HepG2 (cell line): ENCODE data around the gene OPTN. TPM values are rescaled to one million over a fixed set of nuclear protein-coding genes. Genes with fewer than 3 reads are reported as not detected.

Experiments used
- ATAC-seq: fragments of 200-7000 bp; cut with Tn5 transposase; 3 replicates; pipeline ENCODE4 v1.9.1; 2020; ENCODE audit warnings: mild to moderate bottlenecking, moderate library complexity
- BruUV-seq: library from RNA; stranded (reverse); fragments of 400-500 nt; replicated peaks from 2 replicates; lab custom pipeline; 2021; lab: Mats Ljungman, UMichigan
- CTCF ChIA-PET: fragments of 300-600 bp; formaldehyde crosslinking; extraction: SDS; loops from one replicate; lab custom pipeline; 2021; ENCODE audit warnings: low total read pairs, inconsistent platforms, low intra/inter-chr PET ratio; lab: Yijun Ruan, JAX
- POLR2A ChIA-PET: fragments of 350-600 bp; sonication (Branson Sonifier 250); formaldehyde crosslinking; loops from one replicate; lab custom pipeline; 2020; ENCODE audit warnings: antibody characterized with exemption, inconsistent platforms; lab: Yijun Ruan, JAX
- DNase-seq: peaks from one replicate; pipeline ENCODE4 v3.0.0-alpha.2; 2015; ENCODE audit warnings: low spot score
- FAIRE-seq: peaks from 3 replicates; lab custom pipeline; 2011; peaks lifted over from hg19 to GRCh38; lab: Jason Lieb, UNC
- H2AFZ ChIP-seq: one replicate; pipeline ENCODE4 v1.6.1; 2011; ENCODE audit warnings: low read length, inconsistent platforms
- H3K27ac ChIP-seq: fragments of 300-600 bp; 3 replicates; pipeline ENCODE4 v1.8.0; 2011; ENCODE audit warnings: mixed run types, mild to moderate bottlenecking, mixed read lengths, low read length, inconsistent platforms; ENCODE audit not compliant: insufficient read depth; ENCODE audit errors: extremely low read length
- H3K27me3 ChIP-seq, 2 experiments: fragments of 200-600 bp in 1 of 2; 2 replicates in 1 of 2; 3 replicates in 1 of 2; pipeline versions ENCODE4 v1.6.0 to v1.8.0; 2011; ENCODE audit warnings: low read length in 2 of 2, mild to moderate bottlenecking in 2 of 2, moderate library complexity in 2 of 2, inconsistent platforms in 1 of 2; ENCODE audit not compliant: insufficient read depth in 2 of 2, control insufficient read depth in 1 of 2
- H3K36me3 ChIP-seq, 2 experiments: fragments of 200-600 bp in 1 of 2; replicated peaks in 1 of 2; 2 replicates in 1 of 2; 3 replicates in 1 of 2; pipeline versions ENCODE4 v1.5.1 to v1.8.0; 2011; ENCODE audit warnings: low read length in 2 of 2, inconsistent platforms in 1 of 2; ENCODE audit not compliant: insufficient read depth in 2 of 2, control insufficient read depth in 1 of 2
- H3K4me1 ChIP-seq: 2 replicates; pipeline ENCODE4 v1.5.1; 2012; ENCODE audit warnings: low read length, inconsistent platforms; ENCODE audit not compliant: insufficient read depth
- H3K4me2 ChIP-seq: 2 replicates; pipeline ENCODE4 v1.6.0; 2011; ENCODE audit warnings: low read depth, low read length, inconsistent platforms
- H3K4me3 ChIP-seq, 3 experiments: fragments of 200-600 bp in 1 of 3; sonication (generic), shearing (Covaris generic) in 1 of 3; replicated peaks in 1 of 3; 2 replicates each; pipeline ENCODE4 v1.5.1; 2011 to 2016; ENCODE audit warnings: low read length in 3 of 3, inconsistent platforms in 2 of 3, low read depth in 2 of 3, mild to moderate bottlenecking in 2 of 3, control low read depth in 1 of 3, mixed read lengths in 1 of 3; ENCODE audit not compliant: insufficient read depth in 1 of 3
- H3K79me2 ChIP-seq: one replicate; pipeline ENCODE4 v1.6.1; 2011; ENCODE audit warnings: low read length, inconsistent platforms; ENCODE audit not compliant: insufficient read depth
- H3K9ac ChIP-seq: 2 replicates; pipeline ENCODE4 v1.6.0; 2011; ENCODE audit warnings: mild to moderate bottlenecking, low read depth, low read length, inconsistent platforms; ENCODE audit not compliant: insufficient read depth
- H3K9me3 ChIP-seq: 2 replicates; pipeline ENCODE4 v1.5.1; 2012; ENCODE audit warnings: mild to moderate bottlenecking, low read length
- H4K20me1 ChIP-seq: 2 replicates; pipeline ENCODE4 v1.6.0; 2011; ENCODE audit warnings: inconsistent platforms, mild to moderate bottlenecking, low read length, moderate library complexity; ENCODE audit not compliant: insufficient read depth
- ATF4 ChIP-seq, 2 experiments: fragments of 450-650 bp in 1 of 2; sonication (generic) in 1 of 2; formaldehyde crosslinking; IDR thresholded peaks; 2 replicates each; pipeline versions ENCODE4 v1.5.0 to v1.8.0; 2020 to 2022; ENCODE audit warnings: mild to moderate bottlenecking in 1 of 2, missing genetic modification reagents in 1 of 2
- CBFB ChIP-seq: sonication (generic); formaldehyde crosslinking; IDR thresholded peaks from 2 replicates; pipeline ENCODE4 v1.4.0; 2020; ENCODE audit warnings: missing genetic modification reagents
- GFI1 ChIP-seq: sonication (generic); formaldehyde crosslinking; IDR thresholded peaks from 2 replicates; pipeline ENCODE4 v1.5.0; 2020; ENCODE audit warnings: missing genetic modification reagents, mild to moderate bottlenecking, borderline replicate concordance
- HMGXB3 ChIP-seq: sonication (generic); formaldehyde crosslinking; IDR thresholded peaks from 2 replicates; pipeline ENCODE4 v1.4.0; 2020; ENCODE audit warnings: missing genetic modification reagents, borderline replicate concordance
- NONO ChIP-seq, 2 experiments: fragments of 450-650 bp in 1 of 2; sonication (generic) in 1 of 2; formaldehyde crosslinking in 1 of 2; IDR thresholded peaks in 1 of 2; conservative IDR thresholded peaks in 1 of 2; 2 replicates each; pipeline versions ENCODE4 v1.6.1 to v1.8.0; 2017 to 2022; ENCODE audit warnings: mild to moderate bottlenecking in 1 of 2, missing genetic modification reagents in 1 of 2, moderate library complexity in 1 of 2
- ZBTB7A ChIP-seq: sonication (generic); formaldehyde crosslinking; IDR thresholded peaks from 2 replicates; pipeline ENCODE4 v1.8.0; 2022; ENCODE audit warnings: mild to moderate bottlenecking, missing genetic modification reagents
- ZNF33A ChIP-seq: sonication (generic); formaldehyde crosslinking; IDR thresholded peaks from 2 replicates; pipeline ENCODE4 v1.5.1; 2020; ENCODE audit warnings: missing genetic modification reagents, mild to moderate bottlenecking, moderate library complexity, borderline replicate concordance
- ZNF382 ChIP-seq: sonication (generic); formaldehyde crosslinking; IDR thresholded peaks from 2 replicates; pipeline ENCODE4 v1.5.0; 2020; ENCODE audit warnings: missing genetic modification reagents, mild to moderate bottlenecking, borderline replicate concordance
- ZNF446 ChIP-seq: sonication (generic); formaldehyde crosslinking; IDR thresholded peaks from 2 replicates; pipeline ENCODE4 v1.5.0; 2020; ENCODE audit warnings: mild to moderate bottlenecking, missing genetic modification reagents
- ZNF501 ChIP-seq: sonication (generic); formaldehyde crosslinking; IDR thresholded peaks from 2 replicates; pipeline ENCODE4 v1.5.1; 2020; ENCODE audit warnings: mild to moderate bottlenecking, moderate library complexity, missing genetic modification reagents
- ZNF646 ChIP-seq: sonication (generic); formaldehyde crosslinking; IDR thresholded peaks from 2 replicates; pipeline ENCODE4 v1.9.0; 2021; ENCODE audit warnings: mild to moderate bottlenecking, missing genetic modification reagents
- WGBS: methylation state at CpG from one replicate; pipeline ENCODE4 v1.1.6; 2017; ENCODE audit warnings: low lambda C conversion rate; 5-methylcytosine and 5-hydroxymethylcytosine counted together
- in situ Hi-C: cut with HindIII; loops from 2 replicates; pipeline ENCODE4 v1.10.0; 2017; ENCODE audit warnings: low pct_unique_long_range_greater_than_20kb; ENCODE audit not compliant: extremely low pct_ligation_motif_present
- intact Hi-C: fragments of 100-400 bp; cut with micrococcal nuclease; formaldehyde crosslinking; loops from one replicate; pipeline ENCODE4 v1.10.0; 2022; ENCODE audit not compliant: unreplicated experiment
- polyA plus RNA-seq, 8 experiments: library from polyadenylated mRNA; depleted of rRNA in 3 of 8; stranded (reverse) in 7 of 8; unstranded in 1 of 8; fragments of >200 nt; fragmentation: Illumina TruSeq in 4 of 8; extraction: Trizol in 4 of 8; gene quantifications; 2 replicates each; pipeline versions ENCODE4 v1.2.1 to v1.2.3, GENCODE V29; 2011 to 2016; ENCODE audit warnings: low read depth in 4 of 8, missing spikeins in 1 of 8, mixed read lengths in 1 of 8; ENCODE audit not compliant: insufficient read depth in 1 of 8
- total RNA-seq, 5 experiments: library from RNA; depleted of rRNA; stranded (reverse); fragments of >200 nt; fragmentation: Illumina TruSeq; extraction: Trizol; gene quantifications; 2 replicates each; pipeline ENCODE4 v1.2.3, GENCODE V29; 2016; ENCODE audit warnings: low read depth in 1 of 5

Gene OPTN
- total and polyA plus RNA-seq, 2 of the 13 experiments (the other 11 are each of a cell fraction or from before 2014, with no cell fraction given) = 13.4 to 46.6 TPM

GRCh38 chr10:13165177-13165576 lies 65.2 kb downstream of the OPTN start (continued):
- TF ChIP-seq HMGXB3 (no peak), ZNF501 (CRISPR knock-in tag) (no peak), ATF4 (CRISPR knock-in tag; IDR thresholded peaks at IDR 0.05) (no peak), ZBTB7A (CRISPR knock-in tag) (no peak), CBFB (CRISPR knock-in tag) (no peak), ZNF33A (no peak), ZNF446 (CRISPR knock-in tag) (no peak), GFI1 (no peak)

GRCh38 chr10:13167568-13167967 lies 67.6 kb downstream of the OPTN start:
- H3K27me3 ChIP-seq = no peaks in the 10 kb centered on the region
- no TSS peak for BruUV-seq
- H3K4me2 ChIP-seq = no peak overlapping the region
- H4K20me1 ChIP-seq = no peaks in the 10 kb centered on the region
- H3K9ac ChIP-seq = no peak overlapping the region
- H3K27ac ChIP-seq = no peak overlapping the region
- FAIRE-seq = no peak
- intact Hi-C loops (no loop called here), in situ Hi-C loops (no loop called here)
- no peak overlapping the region for H3K4me3 ChIP-seq
- TF ChIP-seq NONO (IDR thresholded peaks at IDR 0.05) (no peak), NONO (CRISPR knock-in tag; conservative IDR thresholded peaks at IDR 0.05) (no peak), ZNF382 (CRISPR knock-in tag) (no peak), ZNF646 (CRISPR knock-in tag) (no peak)
- H3K9me3 ChIP-seq = no peaks in the 10 kb centered on the region
- no peak for DNase-seq
- no peak for ATAC-seq
- H2AFZ ChIP-seq = no peak overlapping the region
- peaks cover 15% of the 10 kb centered on the region for H3K4me1 ChIP-seq
- POLR2A ChIA-PET = no interaction called here
- H3K79me2 ChIP-seq = peaks cover 11% of the 10 kb centered on the region
- H3K36me3 ChIP-seq = peaks cover 2 to 29% of the 10 kb centered on the region in 2 experiments; a peak in 2 of 5 replicates
- CTCF ChIA-PET = no interaction called here
- WGBS = 97% methylated on average over 7 of the region's 7 CpGs
